ENCODE results near the gene CIBAR2. TPM values are rescaled to one million over a fixed set of nuclear protein-coding genes. Genes with fewer than 3 reads are reported as not detected.

CIBAR2 gene
- total and polyA plus RNA-seq, 2 experiments from 2014 or later, result not detected

DNA sequence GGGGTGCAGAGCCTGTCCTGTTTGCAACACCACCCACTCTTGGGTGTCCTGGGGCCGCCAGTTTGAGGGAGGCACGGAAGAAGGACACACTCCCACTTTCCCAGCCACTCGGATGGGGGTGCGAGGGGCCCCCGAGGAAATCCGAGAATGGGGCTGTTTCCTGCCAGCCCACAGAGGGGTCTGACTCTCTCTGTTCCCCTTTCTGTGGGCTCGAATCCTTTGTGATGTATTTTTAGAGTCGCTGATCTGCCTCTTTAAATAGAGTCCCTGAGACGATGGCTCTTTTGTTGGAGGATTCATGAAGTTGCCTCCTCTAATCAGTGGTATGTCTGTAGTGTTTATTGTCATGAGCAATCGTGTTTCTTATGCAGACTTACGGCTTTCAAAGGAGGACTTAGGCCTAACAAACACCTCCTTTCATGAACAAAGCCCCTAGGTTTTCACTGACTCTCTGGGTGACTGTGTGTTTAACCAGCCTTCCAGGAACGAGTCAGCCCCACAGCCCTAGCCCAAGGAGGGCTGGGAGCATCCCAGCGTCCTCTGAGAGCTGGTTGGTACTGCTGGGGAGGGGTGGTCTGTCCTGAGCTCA is 29.1 kb downstream of the CIBAR2 start (continued):
- TF ChIP-seq NANOG (IDR thresholded peaks at IDR 0.05; ENCODE audit: borderline replicate concordance) (peak; percentile 91), ZNF114 (CRISPR knock-in tag; IDR thresholded peaks at IDR 0.05) (no peak), CREB1 (CRISPR knock-in tag; IDR thresholded peaks at IDR 0.05; ENCODE audit: low read depth) (no peak), EZH2 (IDR thresholded peaks at IDR 0.05; ENCODE audit: low read depth, unreplicated experiment) (no peak)
- TF ChIP-seq, protein P1, sequence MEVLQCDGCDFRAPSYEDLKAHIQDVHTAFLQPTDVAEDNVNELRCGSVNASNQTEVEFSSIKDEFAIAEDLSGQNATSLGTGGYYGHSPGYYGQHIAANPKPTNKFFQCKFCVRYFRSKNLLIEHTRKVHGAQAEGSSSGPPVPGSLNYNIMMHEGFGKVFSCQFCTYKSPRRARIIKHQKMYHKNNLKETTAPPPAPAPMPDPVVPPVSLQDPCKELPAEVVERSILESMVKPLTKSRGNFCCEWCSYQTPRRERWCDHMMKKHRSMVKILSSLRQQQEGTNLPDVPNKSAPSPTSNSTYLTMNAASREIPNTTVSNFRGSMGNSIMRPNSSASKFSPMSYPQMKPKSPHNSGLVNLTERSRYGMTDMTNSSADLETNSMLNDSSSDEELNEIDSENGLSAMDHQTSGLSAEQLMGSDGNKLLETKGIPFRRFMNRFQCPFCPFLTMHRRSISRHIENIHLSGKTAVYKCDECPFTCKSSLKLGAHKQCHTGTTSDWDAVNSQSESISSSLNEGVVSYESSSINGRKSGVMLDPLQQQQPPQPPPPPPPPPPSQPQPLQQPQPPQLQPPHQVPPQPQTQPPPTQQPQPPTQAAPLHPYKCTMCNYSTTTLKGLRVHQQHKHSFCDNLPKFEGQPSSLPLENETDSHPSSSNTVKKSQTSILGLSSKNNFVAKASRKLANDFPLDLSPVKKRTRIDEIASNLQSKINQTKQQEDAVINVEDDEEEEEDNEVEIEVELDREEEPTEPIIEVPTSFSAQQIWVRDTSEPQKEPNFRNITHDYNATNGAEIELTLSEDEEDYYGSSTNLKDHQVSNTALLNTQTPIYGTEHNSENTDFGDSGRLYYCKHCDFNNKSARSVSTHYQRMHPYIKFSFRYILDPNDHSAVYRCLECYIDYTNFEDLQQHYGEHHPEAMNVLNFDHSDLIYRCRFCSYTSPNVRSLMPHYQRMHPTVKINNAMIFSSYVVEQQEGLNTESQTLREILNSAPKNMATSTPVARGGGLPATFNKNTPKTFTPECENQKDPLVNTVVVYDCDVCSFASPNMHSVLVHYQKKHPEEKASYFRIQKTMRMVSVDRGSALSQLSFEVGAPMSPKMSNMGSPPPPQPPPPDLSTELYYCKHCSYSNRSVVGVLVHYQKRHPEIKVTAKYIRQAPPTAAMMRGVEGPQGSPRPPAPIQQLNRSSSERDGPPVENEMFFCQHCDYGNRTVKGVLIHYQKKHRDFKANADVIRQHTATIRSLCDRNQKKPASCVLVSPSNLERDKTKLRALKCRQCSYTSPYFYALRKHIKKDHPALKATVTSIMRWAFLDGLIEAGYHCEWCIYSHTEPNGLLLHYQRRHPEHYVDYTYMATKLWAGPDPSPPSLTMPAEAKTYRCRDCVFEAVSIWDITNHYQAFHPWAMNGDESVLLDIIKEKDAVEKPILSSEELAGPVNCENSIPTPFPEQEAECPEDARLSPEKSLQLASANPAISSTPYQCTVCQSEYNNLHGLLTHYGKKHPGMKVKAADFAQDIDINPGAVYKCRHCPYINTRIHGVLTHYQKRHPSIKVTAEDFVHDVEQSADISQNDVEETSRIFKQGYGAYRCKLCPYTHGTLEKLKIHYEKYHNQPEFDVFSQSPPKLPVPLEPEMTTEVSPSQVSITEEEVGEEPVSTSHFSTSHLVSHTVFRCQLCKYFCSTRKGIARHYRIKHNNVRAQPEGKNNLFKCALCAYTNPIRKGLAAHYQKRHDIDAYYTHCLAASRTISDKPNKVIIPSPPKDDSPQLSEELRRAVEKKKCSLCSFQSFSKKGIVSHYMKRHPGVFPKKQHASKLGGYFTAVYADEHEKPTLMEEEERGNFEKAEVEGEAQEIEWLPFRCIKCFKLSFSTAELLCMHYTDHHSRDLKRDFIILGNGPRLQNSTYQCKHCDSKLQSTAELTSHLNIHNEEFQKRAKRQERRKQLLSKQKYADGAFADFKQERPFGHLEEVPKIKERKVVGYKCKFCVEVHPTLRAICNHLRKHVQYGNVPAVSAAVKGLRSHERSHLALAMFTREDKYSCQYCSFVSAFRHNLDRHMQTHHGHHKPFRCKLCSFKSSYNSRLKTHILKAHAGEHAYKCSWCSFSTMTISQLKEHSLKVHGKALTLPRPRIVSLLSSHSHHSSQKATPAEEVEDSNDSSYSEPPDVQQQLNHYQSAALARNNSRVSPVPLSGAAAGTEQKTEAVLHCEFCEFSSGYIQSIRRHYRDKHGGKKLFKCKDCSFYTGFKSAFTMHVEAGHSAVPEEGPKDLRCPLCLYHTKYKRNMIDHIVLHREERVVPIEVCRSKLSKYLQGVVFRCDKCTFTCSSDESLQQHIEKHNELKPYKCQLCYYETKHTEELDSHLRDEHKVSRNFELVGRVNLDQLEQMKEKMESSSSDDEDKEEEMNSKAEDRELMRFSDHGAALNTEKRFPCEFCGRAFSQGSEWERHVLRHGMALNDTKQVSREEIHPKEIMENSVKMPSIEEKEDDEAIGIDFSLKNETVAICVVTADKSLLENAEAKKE (CRISPR knock-in tag; IDR thresholded peaks at IDR 0.05), result no peak
- TF ChIP-seq, protein P2, sequence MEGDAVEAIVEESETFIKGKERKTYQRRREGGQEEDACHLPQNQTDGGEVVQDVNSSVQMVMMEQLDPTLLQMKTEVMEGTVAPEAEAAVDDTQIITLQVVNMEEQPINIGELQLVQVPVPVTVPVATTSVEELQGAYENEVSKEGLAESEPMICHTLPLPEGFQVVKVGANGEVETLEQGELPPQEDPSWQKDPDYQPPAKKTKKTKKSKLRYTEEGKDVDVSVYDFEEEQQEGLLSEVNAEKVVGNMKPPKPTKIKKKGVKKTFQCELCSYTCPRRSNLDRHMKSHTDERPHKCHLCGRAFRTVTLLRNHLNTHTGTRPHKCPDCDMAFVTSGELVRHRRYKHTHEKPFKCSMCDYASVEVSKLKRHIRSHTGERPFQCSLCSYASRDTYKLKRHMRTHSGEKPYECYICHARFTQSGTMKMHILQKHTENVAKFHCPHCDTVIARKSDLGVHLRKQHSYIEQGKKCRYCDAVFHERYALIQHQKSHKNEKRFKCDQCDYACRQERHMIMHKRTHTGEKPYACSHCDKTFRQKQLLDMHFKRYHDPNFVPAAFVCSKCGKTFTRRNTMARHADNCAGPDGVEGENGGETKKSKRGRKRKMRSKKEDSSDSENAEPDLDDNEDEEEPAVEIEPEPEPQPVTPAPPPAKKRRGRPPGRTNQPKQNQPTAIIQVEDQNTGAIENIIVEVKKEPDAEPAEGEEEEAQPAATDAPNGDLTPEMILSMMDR (conservative IDR thresholded peaks at IDR 0.05; ENCODE audit: low read depth in 2 of 2), result no peak
